H1 (cell line): Measurements from ENCODE around the gene EML1. TPM values are rescaled to one million over a fixed set of nuclear protein-coding genes. Genes with fewer than 3 reads are reported as not detected.

Experiments
- CTCF ChIA-PET: fragments of 300-600 bp; sonication (Branson Sonifier 250); formaldehyde crosslinking; loops from one replicate; lab custom pipeline; 2021; ENCODE audit not compliant: partially characterized antibody; lab: Charles Lee
- POLR2A ChIA-PET: fragments of 300-600 bp; sonication (Branson Sonifier 250); formaldehyde crosslinking; loops from one replicate; lab custom pipeline; 2021; ENCODE audit warnings: inconsistent platforms; ENCODE audit not compliant: partially characterized antibody; lab: Charles Lee
- DNase-seq, 2 experiments: peaks; one replicate each; pipeline versions ENCODE4 v3.0.0 to v3.0.0-alpha.2; 2010 to 2022; ENCODE audit warnings: low spot score in 2 of 2, low read depth in 1 of 2, mixed read lengths in 1 of 2
- FAIRE-seq: peaks from 2 replicates; lab custom pipeline; 2011; peaks lifted over from hg19 to GRCh38; lab: Jason Lieb, UNC
- H2AFZ ChIP-seq: 2 replicates; pipeline ENCODE4 v1.8.1; 2012; ENCODE audit warnings: low read length, inconsistent platforms
- H2AK5ac ChIP-seq: 2 replicates; pipeline ENCODE4 v1.6.1; 2013; ENCODE audit warnings: low read depth, low read length
- H2BK120ac ChIP-seq: replicated peaks from 2 replicates; pipeline ENCODE3; 2013; ENCODE audit warnings: low read depth, low read length, inconsistent platforms
- H2BK12ac ChIP-seq: 2 replicates; pipeline ENCODE4 v1.6.1; 2013; ENCODE audit warnings: low read depth, low read length
- H2BK15ac ChIP-seq: 2 replicates; pipeline ENCODE4 v1.6.1; 2013; ENCODE audit warnings: low read length
- H2BK20ac ChIP-seq: 2 replicates; pipeline ENCODE4 v1.6.1; 2013; ENCODE audit warnings: low read length
- H2BK5ac ChIP-seq: 2 replicates; pipeline ENCODE4 v1.6.1; 2013; ENCODE audit warnings: low read depth, low read length
- H3K14ac ChIP-seq: 2 replicates; pipeline ENCODE4 v1.6.1; 2013; ENCODE audit warnings: inconsistent platforms; ENCODE audit not compliant: insufficient read length
- H3K18ac ChIP-seq: 2 replicates; pipeline ENCODE4 v1.6.1; 2013; ENCODE audit warnings: low read length; ENCODE audit errors: extremely low read depth
- H3K23ac ChIP-seq: 2 replicates; pipeline ENCODE4 v1.6.1; 2013; ENCODE audit warnings: inconsistent platforms; ENCODE audit not compliant: insufficient read length
- H3K23me2 ChIP-seq: 2 replicates; pipeline ENCODE4 v1.6.1; 2013; ENCODE audit warnings: low read depth, low read length
- H3K27ac ChIP-seq: 2 replicates; pipeline ENCODE4 v1.6.1; 2011; ENCODE audit warnings: low read depth, low read length, inconsistent platforms
- H3K27me3 ChIP-seq, 4 experiments: replicated peaks in 1 of 4; 1 replicate in 1 of 4; 2 replicates in 3 of 4; pipeline versions ENCODE4 v1.6.1 to v1.8.1; 2011 to 2013; ENCODE audit warnings: low read length in 3 of 4, mild to moderate bottlenecking in 3 of 4, inconsistent platforms in 2 of 4, mixed read lengths in 2 of 4, moderate library complexity in 1 of 4; ENCODE audit not compliant: control insufficient read depth in 3 of 4, insufficient read depth in 3 of 4; ENCODE audit errors: extremely low read depth in 1 of 4
- H3K36me3 ChIP-seq, 4 experiments: 2 replicates each; pipeline versions ENCODE4 v1.6.1 to v1.8.1; 2011 to 2013; ENCODE audit warnings: mild to moderate bottlenecking in 4 of 4, low read length in 3 of 4, moderate library complexity in 2 of 4, control low read depth in 1 of 4, inconsistent platforms in 1 of 4; ENCODE audit not compliant: insufficient read depth in 4 of 4, control insufficient read depth in 2 of 4
- H3K4ac ChIP-seq: replicated peaks from 2 replicates; pipeline ENCODE3; 2013; ENCODE audit warnings: low read length, low read depth, mixed read lengths, inconsistent platforms; ENCODE audit not compliant: insufficient read length
- H3K4me1 ChIP-seq, 4 experiments: replicated peaks in 1 of 4; 1 replicate in 1 of 4; 2 replicates in 3 of 4; pipeline versions ENCODE4 v1.6.1 to v1.8.1; 2011 to 2013; ENCODE audit warnings: low read length in 3 of 4, inconsistent platforms in 2 of 4, mixed read lengths in 1 of 4; ENCODE audit not compliant: insufficient read depth in 4 of 4, control insufficient read depth in 3 of 4
- H3K4me2 ChIP-seq, 2 experiments: 2 replicates each; pipeline versions ENCODE4 v1.6.1 to v1.8.1; 2011 to 2013; ENCODE audit warnings: low read depth in 2 of 2, low read length in 2 of 2, control low read depth in 1 of 2, inconsistent platforms in 1 of 2, mild to moderate bottlenecking in 1 of 2; ENCODE audit not compliant: insufficient read depth in 1 of 2
- H3K4me3 ChIP-seq, 4 experiments: fragments of 200-600, 300-600 bp in 1 of 4; sonication (generic), shearing (Covaris generic), sonication (Bioruptor Twin) in 1 of 4; 2 replicates each; pipeline versions ENCODE4 v1.5.1 to v1.8.1; 2011 to 2016; ENCODE audit warnings: low read length in 4 of 4, low read depth in 3 of 4, control low read depth in 2 of 4, inconsistent platforms in 2 of 4, mild to moderate bottlenecking in 2 of 4, mixed read lengths in 1 of 4, moderate library complexity in 1 of 4; ENCODE audit not compliant: insufficient read depth in 2 of 4; ENCODE audit errors: extremely low read depth in 1 of 4
- H3K56ac ChIP-seq: replicated peaks from 2 replicates; pipeline ENCODE3; 2013; ENCODE audit warnings: low read depth, mild to moderate bottlenecking, mixed read lengths, low read length, inconsistent platforms; ENCODE audit not compliant: insufficient read length
- H3K79me1 ChIP-seq: 2 replicates; pipeline ENCODE4 v1.6.1; 2013; ENCODE audit warnings: low read depth, low read length, control low read depth
- H3K79me2 ChIP-seq, 2 experiments: 2 replicates each; pipeline versions ENCODE4 v1.6.1 to v1.8.1; 2012 to 2013; ENCODE audit warnings: low read length in 2 of 2, mild to moderate bottlenecking in 2 of 2, inconsistent platforms in 1 of 2; ENCODE audit not compliant: insufficient read depth in 2 of 2, control insufficient read depth in 1 of 2
- H3K9ac ChIP-seq, 4 experiments: replicated peaks in 1 of 4; 1 replicate in 1 of 4; 2 replicates in 3 of 4; pipeline versions ENCODE4 v1.6.1 to v1.8.1; 2011 to 2013; ENCODE audit warnings: low read depth in 3 of 4, low read length in 3 of 4, control low read depth in 2 of 4, mild to moderate bottlenecking in 2 of 4, moderate library complexity in 2 of 4, inconsistent platforms in 1 of 4; ENCODE audit errors: extremely low read depth in 1 of 4
- H3K9me3 ChIP-seq, 2 experiments: 2 replicates each; pipeline versions ENCODE4 v1.6.1 to v1.8.1; 2012 to 2013; ENCODE audit warnings: mild to moderate bottlenecking in 2 of 2, moderate library complexity in 2 of 2, control low read depth in 1 of 2, inconsistent platforms in 1 of 2, low read depth in 1 of 2, low read length in 1 of 2, mixed read lengths in 1 of 2; ENCODE audit not compliant: insufficient read depth in 2 of 2
- H4K20me1 ChIP-seq, 2 experiments: replicated peaks in 1 of 2; 2 replicates each; pipeline versions ENCODE3 to v1.8.1; 2011 to 2013; ENCODE audit warnings: inconsistent platforms in 2 of 2, low read length in 2 of 2, mild to moderate bottlenecking in 1 of 2; ENCODE audit not compliant: insufficient read depth in 2 of 2, control insufficient read depth in 1 of 2
- H4K5ac ChIP-seq: 2 replicates; pipeline ENCODE4 v1.6.1; 2013; ENCODE audit warnings: low read length, low read depth, mixed read lengths, inconsistent platforms; ENCODE audit not compliant: insufficient read length
- H4K8ac ChIP-seq: 2 replicates; pipeline ENCODE4 v1.8.0; 2013; ENCODE audit warnings: mild to moderate bottlenecking, moderate library complexity, low read length, inconsistent platforms; ENCODE audit not compliant: insufficient read depth; ENCODE audit errors: extremely low read depth
- H4K91ac ChIP-seq: replicated peaks from 2 replicates; pipeline ENCODE3; 2013; ENCODE audit warnings: low read length, mixed read lengths, inconsistent platforms; ENCODE audit not compliant: insufficient read length
- GABPA ChIP-seq: IDR thresholded peaks from 2 replicates; pipeline ENCODE4 v1.6.1; 2011; ENCODE audit warnings: mild to moderate bottlenecking, low read length, moderate library complexity, borderline replicate concordance; ENCODE audit not compliant: insufficient read depth
- JUN ChIP-seq: IDR thresholded peaks from 2 replicates; pipeline ENCODE4 v1.6.1; 2011; ENCODE audit warnings: low read depth, mild to moderate bottlenecking, improper control_type of control experiment, low read length
- RBBP5 ChIP-seq: IDR thresholded peaks from 2 replicates; pipeline ENCODE4 v1.7.1; 2012; ENCODE audit warnings: low read depth, mild to moderate bottlenecking, inconsistent platforms, low read length, moderate library complexity, borderline replicate concordance
- RNF2 ChIP-seq: fragments of 200-900, 300-1000 bp; sonication (generic); IDR thresholded peaks from 2 replicates; pipeline ENCODE4 v1.7.1; 2016; ENCODE audit warnings: borderline replicate concordance, low read depth, mild to moderate bottlenecking, antibody characterized with exemption, low read length; ENCODE audit not compliant: poor library complexity, severe bottlenecking; ENCODE audit errors: missing control alignments
- TEAD4 ChIP-seq: IDR thresholded peaks from 2 replicates; pipeline ENCODE4 v1.6.1; 2012; ENCODE audit warnings: low read depth, low read length, inconsistent platforms, mixed read lengths
- WGBS, 2 experiments: shearing (Covaris generic) in 1 of 2; methylation state at CpG; one replicate each; pipeline versions ENCODE4 v1.1.6 to v1.1.7; 2013 to 2015; ENCODE audit warnings: low lambda C conversion rate in 2 of 2, mixed read lengths in 2 of 2, inconsistent platforms in 1 of 2, low coverage in 1 of 2, missing lambda C conversion rate in 1 of 2; ENCODE audit not compliant: insufficient replicate concordance in 2 of 2, insufficient coverage in 1 of 2, insufficient read length in 1 of 2; ENCODE audit errors: extremely low coverage in 1 of 2, missing lambda C conversion rate in 1 of 2; 5-methylcytosine and 5-hydroxymethylcytosine counted together
- polyA plus RNA-seq, 7 experiments: library from polyadenylated mRNA; depleted of rRNA in 3 of 7; stranded (reverse) in 5 of 7; unstranded in 2 of 7; fragments of >200 nt in 5 of 7; fragments of 200-250 nt in 2 of 7; gene quantifications; 1 replicate in 5 of 7; 2 replicates in 1 of 7; 4 replicates in 1 of 7; pipeline versions ENCODE4 v1.2.1 to v1.2.3, GENCODE V29; 2011 to 2013; ENCODE audit warnings: missing spikeins in 2 of 7, mixed read lengths in 2 of 7
- total RNA-seq: library from RNA; stranded (reverse); fragmentation: NEBNext Ultra II Directional; extraction: Animal tissue kit (Norgen Biotek cat#: 25700); gene quantifications from 2 replicates; pipeline ENCODE4 v1.2.1, GENCODE V29; 2021
- TF ChIP-seq, protein P1 (sequence below): IDR thresholded peaks from 2 replicates; pipeline ENCODE4 v1.6.1; 2012; ENCODE audit warnings: inconsistent platforms

Gene EML1
- total and polyA plus RNA-seq, 2 of the 8 experiments (the other 6 are each of a cell fraction or from before 2014, with no cell fraction given), result 11.1 to 24.7 TPM

DNA sequence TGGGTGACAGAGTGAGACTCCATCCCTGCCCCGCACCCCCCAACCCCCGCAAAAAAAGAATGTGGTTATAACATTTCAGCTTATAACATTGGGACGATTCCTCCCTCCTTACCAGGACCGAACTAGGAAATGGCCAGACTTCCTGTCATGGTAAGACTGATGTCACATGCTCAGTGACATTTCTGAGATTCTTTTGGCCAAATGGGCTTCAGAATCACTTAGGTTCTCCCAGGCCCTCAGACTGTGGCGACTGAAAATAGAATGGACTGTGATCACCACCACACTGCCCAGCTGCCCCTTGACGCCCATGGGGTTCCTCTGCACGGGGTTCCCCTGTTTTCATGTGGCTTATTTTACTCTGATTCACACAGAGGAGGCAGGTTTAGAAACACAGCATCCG, 157.0 kb downstream of the EML1 start:
- Histone ChIP-seq H3K23me2 (peaks cover 12% of the 10 kb centered on the region; the same call in 1 of the 2 replicates), H3K27me3 (peaks cover 0 to 3% (median 0%) of the 10 kb centered on the region in 4 experiments; a peak in 1 of 7 replicates)

More for the DNA sequence above, 157.0 kb downstream of the EML1 start:
- Histone ChIP-seq H3K4me3 (no peak overlapping the region), H3K4me2 (no peak overlapping the region), H3K23ac (no peak overlapping the region), H2AK5ac (no peak overlapping the region), H2BK15ac (no peak overlapping the region), H3K4me1 (peaks cover 0 to 22% (median 4%) of the 10 kb centered on the region in 4 experiments; a peak in 5 of 7 replicates), H4K8ac (no peak overlapping the region), H3K36me3 (no peaks in the 10 kb centered on the region), H3K9me3 (no peaks in the 10 kb centered on the region; a peak in 1 of 4 replicates), H2AFZ (no peak overlapping the region), H3K4ac (no peak overlapping the region), H3K9ac (no peak overlapping the region), H3K79me1 (no peaks in the 10 kb centered on the region), H2BK12ac (no peak overlapping the region), H4K20me1 (peaks cover 0 to 7% of the 10 kb centered on the region in 2 experiments), H2BK20ac (no peak overlapping the region), H3K27ac (no peak overlapping the region), H4K5ac (no peak overlapping the region), H4K91ac (no peak overlapping the region), H2BK120ac (no peak overlapping the region), H2BK5ac (no peak overlapping the region), H3K79me2 (no peaks in the 10 kb centered on the region), H3K56ac (no peak overlapping the region), H3K14ac (no peak overlapping the region), H3K18ac (no peak overlapping the region)
- ChIA-PET POLR2A (no interaction called here), CTCF (interaction anchor here (1.0 to 1.9 kb wide), 2 partner anchors 15 to 51 kb away, joined by 3 to 4 read pairs; no protein-coding TSS in a partner anchor)
- no peak for DNase-seq
- FAIRE-seq, result no peak
- no peak for TF ChIP-seq RNF2
- TF ChIP-seq TEAD4, result no peak
- no peak for TF ChIP-seq GABPA
- TF ChIP-seq, protein P1, sequence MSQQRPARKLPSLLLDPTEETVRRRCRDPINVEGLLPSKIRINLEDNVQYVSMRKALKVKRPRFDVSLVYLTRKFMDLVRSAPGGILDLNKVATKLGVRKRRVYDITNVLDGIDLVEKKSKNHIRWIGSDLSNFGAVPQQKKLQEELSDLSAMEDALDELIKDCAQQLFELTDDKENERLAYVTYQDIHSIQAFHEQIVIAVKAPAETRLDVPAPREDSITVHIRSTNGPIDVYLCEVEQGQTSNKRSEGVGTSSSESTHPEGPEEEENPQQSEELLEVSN, result no peak
- TF ChIP-seq RBBP5, result no peak
- TF ChIP-seq JUN, result no peak
- WGBS, 2 experiments, result 85% methylated on average over 8 of the region's 8 CpGs; no CpG with 5 or more reads in 1 of the 2 experiments
